HCT116 (cell line): ENCODE measurements around the gene CCDC191.
A peak's percentile ranks its signal among the peaks of the same experiment; 100 is the strongest.

Source experiments
- ATF3 ChIP-seq: IDR thresholded peaks from 2 replicates; pipeline ENCODE4 v1.6.1; 2012
- CEBPB ChIP-seq: IDR thresholded peaks from 2 replicates; pipeline ENCODE4 v1.6.1; 2012; ENCODE audit warnings: low read depth
- CTCF ChIP-seq, 3 experiments: fragments of 200-600 bp in 1 of 3; sonication (generic) in 1 of 3; IDR thresholded peaks in 2 of 3; conservative IDR thresholded peaks in 1 of 3; 2 replicates each; pipeline ENCODE4 v1.5.1; 2012 to 2017; ENCODE audit warnings: low read depth in 2 of 3, low read length in 2 of 3, antibody characterized with exemption in 1 of 3, borderline replicate concordance in 1 of 3, control low read depth in 1 of 3, mild to moderate bottlenecking in 1 of 3, mixed read lengths in 1 of 3, mixed run types in 1 of 3, moderate library complexity in 1 of 3; ENCODE audit not compliant: insufficient read depth in 1 of 3
- EGR1 ChIP-seq: IDR thresholded peaks from 2 replicates; pipeline ENCODE4 v1.6.1; 2012; ENCODE audit warnings: low read depth
- EZH2 ChIP-seq: fragments of 200-600 bp; sonication (generic); IDR thresholded peaks from 2 replicates; pipeline ENCODE4 v1.6.1; 2017; ENCODE audit warnings: antibody characterized with exemption, mixed run types
- EZH2phosphoT487 ChIP-seq: fragments of 200-600 bp; IDR thresholded peaks from 2 replicates; pipeline ENCODE4 v1.6.1; 2018; ENCODE audit warnings: antibody characterized with exemption, borderline replicate concordance
- FOSL1 ChIP-seq: IDR thresholded peaks from 2 replicates; pipeline ENCODE4 v1.6.1; 2012; ENCODE audit warnings: low read depth
- MAX ChIP-seq: IDR thresholded peaks from 2 replicates; pipeline ENCODE4 v1.6.1; 2012
- SP1 ChIP-seq: IDR thresholded peaks from 2 replicates; pipeline ENCODE4 v1.6.1; 2012; ENCODE audit warnings: low read depth
- TCF7L2 ChIP-seq: IDR thresholded peaks from 2 replicates; pipeline ENCODE4 v1.7.0; 2011; ENCODE audit warnings: borderline replicate concordance, inconsistent platforms; ENCODE audit not compliant: insufficient read depth, insufficient read length; ENCODE audit errors: extremely low read depth

GRCh38 chr3:113966172-113966571 is 90.2 kb downstream of the CCDC191 start:
- TF ChIP-seq CTCF (IDR thresholded peaks at IDR 0.05 in 2 of 3, conservative IDR thresholded peaks at IDR 0.05 in 1 of 3; ENCODE audit: borderline replicate concordance in 1 of 3, insufficient read depth in 1 of 3, low read depth in 2 of 3, low read length in 2 of 3): peak in 2 of 3 experiments; percentile 41 to 49; a peak in 4 of 6 replicates
- TF ChIP-seq EGR1: no peak
- TF ChIP-seq EZH2: no peak
- no peak for TF ChIP-seq CEBPB
- TF ChIP-seq FOSL1: no peak
- no peak for TF ChIP-seq SP1
- TF ChIP-seq MAX: no peak
- no peak for TF ChIP-seq ATF3
- TF ChIP-seq TCF7L2: no peak
- no peak for TF ChIP-seq EZH2phosphoT487
